Mesothelial cell of epicardium (in vitro differentiated cells): ENCODE results near the gene RASGRF2. TPM values are rescaled to one million over a fixed set of nuclear protein-coding genes. Genes with fewer than 3 reads are reported as not detected.

Source experiments
- DNase-seq, 2 experiments: peaks; one replicate each; pipeline ENCODE4 v3.0.0; 2021; ENCODE audit warnings: low spot score in 2 of 2; ENCODE audit not compliant: unreplicated experiment in 2 of 2
- H3K27ac Mint-ChIP-seq: 2 replicates; pipeline ENCODE4 v1.8.0; 2021; ENCODE audit warnings: mixed read lengths
- H3K27me3 Mint-ChIP-seq: 2 replicates; pipeline ENCODE4 v1.8.0; 2021; ENCODE audit warnings: low read depth, mixed read lengths
- H3K36me3 Mint-ChIP-seq: 2 replicates; pipeline ENCODE4 v1.8.0; 2021; ENCODE audit warnings: mixed read lengths
- H3K4me1 Mint-ChIP-seq: 2 replicates; pipeline ENCODE4 v1.8.0; 2021; ENCODE audit warnings: mixed read lengths
- H3K4me3 Mint-ChIP-seq: 2 replicates; pipeline ENCODE4 v1.8.0; 2021; ENCODE audit warnings: mild to moderate bottlenecking, moderate library complexity, mixed read lengths
- H3K9me3 Mint-ChIP-seq: 2 replicates; pipeline ENCODE4 v1.8.0; 2021; ENCODE audit warnings: mixed read lengths
- CTCF ChIP-seq: fragments of 200-600 bp; sonication (generic); IDR thresholded peaks from one replicate; pipeline ENCODE4 v1.5.0; 2021; ENCODE audit warnings: antibody characterized with exemption; ENCODE audit not compliant: unreplicated experiment
- total RNA-seq: library from RNA; stranded (reverse); gene quantifications from 3 replicates; pipeline ENCODE4 v1.2.1, GENCODE V29; 2021

RASGRF2 gene
- total RNA-seq, 1 donor from 2014 or later, result 5.7 TPM

- H3K4me1 Mint-ChIP-seq, result peaks cover 11% of the 10 kb centered on the region
- peaks cover 9% of the 10 kb centered on the region for H3K36me3 Mint-ChIP-seq
- no peak for DNase-seq
- H3K27ac Mint-ChIP-seq, result no peak overlapping the region
- TF ChIP-seq CTCF, result no peak
- no peak overlapping the region for H3K4me3 Mint-ChIP-seq
- no peaks in the 10 kb centered on the region for H3K27me3 Mint-ChIP-seq
- H3K9me3 Mint-ChIP-seq, result no peaks in the 10 kb centered on the region
Measured at GRCh38 chr5:81241001-81241400, 280.8 kb downstream of the RASGRF2 start.

- peaks cover 15% of the 10 kb centered on the region for H3K4me1 Mint-ChIP-seq
- H3K9me3 Mint-ChIP-seq, result no peaks in the 10 kb centered on the region
- no peaks in the 10 kb centered on the region for H3K27me3 Mint-ChIP-seq
- no peak overlapping the region for H3K4me3 Mint-ChIP-seq
- no peak overlapping the region for H3K27ac Mint-ChIP-seq
- no peak for TF ChIP-seq CTCF
- DNase-seq, result no peak
- peaks cover 5% of the 10 kb centered on the region for H3K36me3 Mint-ChIP-seq
Measured at GRCh38 chr5:81241961-81242648, 281.9 kb downstream of the RASGRF2 start.

GRCh38 chr5:81242906-81243436, 282.8 kb downstream of the RASGRF2 start:
- no peak for TF ChIP-seq CTCF
- H3K4me3 Mint-ChIP-seq, result no peak overlapping the region
- peaks cover 18% of the 10 kb centered on the region for H3K4me1 Mint-ChIP-seq
- H3K27ac Mint-ChIP-seq, result no peak overlapping the region
- no peak for DNase-seq
- H3K36me3 Mint-ChIP-seq, result peaks cover 5% of the 10 kb centered on the region
- H3K9me3 Mint-ChIP-seq, result no peaks in the 10 kb centered on the region
- no peaks in the 10 kb centered on the region for H3K27me3 Mint-ChIP-seq

GRCh38 chr5:81244451-81244850, 284.3 kb downstream of the RASGRF2 start:
- no peak overlapping the region for H3K4me3 Mint-ChIP-seq
- no peak for DNase-seq
- no peak for TF ChIP-seq CTCF
- peaks cover 2% of the 10 kb centered on the region for H3K36me3 Mint-ChIP-seq
- peaks cover 18% of the 10 kb centered on the region for H3K4me1 Mint-ChIP-seq
- no peaks in the 10 kb centered on the region for H3K27me3 Mint-ChIP-seq
- H3K27ac Mint-ChIP-seq, result no peak overlapping the region
- no peaks in the 10 kb centered on the region for H3K9me3 Mint-ChIP-seq

- Mint-ChIP-seq H3K36me3 (peaks cover 11% of the 10 kb centered on the region), H3K4me3 (no peak overlapping the region), H3K27ac (no peak overlapping the region), H3K4me1 (peaks cover 18% of the 10 kb centered on the region), H3K27me3 (no peaks in the 10 kb centered on the region), H3K9me3 (peaks cover 10% of the 10 kb centered on the region)
- no peak for DNase-seq
- TF ChIP-seq CTCF, result no peak
Measured at GRCh38 chr5:81245871-81246235, 285.7 kb downstream of the RASGRF2 start.
